GM23338 (cell line): ENCODE results near the gene MEIS3. TPM values are rescaled to one million over a fixed set of nuclear protein-coding genes. Genes with fewer than 3 reads are reported as not detected.

Source experiments
- ATAC-seq: fragments of 200-7000 bp; cut with Tn5 transposase; 3 replicates; pipeline ENCODE4 v1.9.1; 2020
- DNase-seq: peaks from one replicate; pipeline ENCODE4 v3.0.0-alpha.2; 2015; ENCODE audit warnings: low spot score
- H2AFZ ChIP-seq: fragments of 200-600 bp; sonication (generic); 2 replicates; pipeline ENCODE4 v1.8.0; 2016; ENCODE audit warnings: antibody characterized with exemption, mild to moderate bottlenecking, moderate library complexity
- H3F3A ChIP-seq: fragments of 200-600 bp; sonication (generic); replicated peaks from 2 replicates; pipeline ENCODE4 v1.8.0; 2017; ENCODE audit warnings: antibody characterized with exemption, mixed run types, low read depth
- H3K27ac ChIP-seq: fragments of 200-600 bp; sonication (generic); 2 replicates; pipeline ENCODE4 v1.6.1; 2016; ENCODE audit warnings: low read depth
- H3K27me3 ChIP-seq: fragments of 200-600 bp; sonication (generic); 2 replicates; pipeline ENCODE4 v1.8.0; 2016; ENCODE audit warnings: mild to moderate bottlenecking, mixed run types, moderate library complexity; ENCODE audit not compliant: insufficient read depth
- H3K36me3 ChIP-seq: fragments of 200-600 bp; sonication (generic); 2 replicates; pipeline ENCODE4 v1.8.0; 2016; ENCODE audit warnings: mild to moderate bottlenecking; ENCODE audit not compliant: insufficient read depth
- H3K4me1 ChIP-seq: fragments of 200-600 bp; sonication (generic); 2 replicates; pipeline ENCODE4 v1.8.0; 2016; ENCODE audit warnings: mild to moderate bottlenecking, moderate library complexity; ENCODE audit not compliant: insufficient read depth
- H3K4me2 ChIP-seq: fragments of 200-600 bp; sonication (generic); 2 replicates; pipeline ENCODE4 v1.7.1; 2017; ENCODE audit warnings: mixed run types
- H3K4me3 ChIP-seq: fragments of 200-600 bp; sonication (generic); 2 replicates; pipeline ENCODE4 v1.6.1; 2016; ENCODE audit warnings: mixed run types
- H3K79me2 ChIP-seq: fragments of 200-600 bp; sonication (generic); replicated peaks from 2 replicates; pipeline ENCODE4 v1.8.0; 2017; ENCODE audit warnings: mild to moderate bottlenecking; ENCODE audit not compliant: insufficient read depth
- H3K9me2 ChIP-seq: fragments of 200-600 bp; sonication (generic); 2 replicates; pipeline ENCODE4 v1.8.0; 2017; ENCODE audit not compliant: insufficient read depth
- H4K20me1 ChIP-seq: fragments of 200-600 bp; sonication (generic); replicated peaks from 2 replicates; pipeline ENCODE4 v1.8.0; 2017; ENCODE audit warnings: mild to moderate bottlenecking; ENCODE audit not compliant: insufficient read depth
- H3K27ac Mint-ChIP-seq: 2 replicates; pipeline ENCODE4 v1.8.0; 2020; ENCODE audit warnings: inconsistent platforms, mild to moderate bottlenecking, moderate library complexity, mixed read lengths
- H3K27me3 Mint-ChIP-seq: 3 replicates; pipeline ENCODE4 v1.8.0; 2022; ENCODE audit warnings: low read depth, mild to moderate bottlenecking, moderate library complexity, mixed read lengths, inconsistent platforms; ENCODE audit not compliant: insufficient read depth, poor library complexity
- H3K36me3 Mint-ChIP-seq: 3 replicates; pipeline ENCODE4 v1.8.0; 2021; ENCODE audit warnings: low read depth, mild to moderate bottlenecking, inconsistent platforms, moderate library complexity, mixed read lengths
- H3K4me1 Mint-ChIP-seq: 3 replicates; pipeline ENCODE4 v1.8.0; 2020; ENCODE audit warnings: mild to moderate bottlenecking, inconsistent platforms, mixed read lengths
- H3K4me3 Mint-ChIP-seq: 3 replicates; pipeline ENCODE4 v1.8.0; 2021; ENCODE audit warnings: moderate library complexity, mild to moderate bottlenecking, inconsistent platforms, mixed read lengths
- H3K9me3 Mint-ChIP-seq: 3 replicates; pipeline ENCODE4 v1.8.0; 2020; ENCODE audit warnings: moderate library complexity, mild to moderate bottlenecking, inconsistent platforms, mixed read lengths
- CREB1 ChIP-seq: fragments of 250-450 bp; sonication (Bioruptor Pico); IDR thresholded peaks from 2 replicates; pipeline ENCODE4 v1.5.0; 2020; ENCODE audit warnings: low read depth, mild to moderate bottlenecking, moderate library complexity
- EZH2 ChIP-seq: fragments of 200-600 bp; sonication (generic); IDR thresholded peaks from one replicate; pipeline ENCODE4 v1.8.0; 2017; ENCODE audit warnings: antibody characterized with exemption, mild to moderate bottlenecking, low read depth; ENCODE audit not compliant: unreplicated experiment
- JUNB ChIP-seq: IDR thresholded peaks from one replicate; pipeline ENCODE4 v1.6.1; 2016; ENCODE audit warnings: antibody characterized with exemption; ENCODE audit not compliant: unreplicated experiment
- REST ChIP-seq: IDR thresholded peaks from one replicate; pipeline ENCODE4 v1.6.1; 2018; ENCODE audit warnings: antibody characterized with exemption; ENCODE audit not compliant: unreplicated experiment
- ZNF331 ChIP-seq: fragments of 250-450 bp; sonication (Bioruptor Pico); IDR thresholded peaks from 2 replicates; pipeline ENCODE4 v1.5.0; 2020; ENCODE audit warnings: low read depth, mild to moderate bottlenecking, moderate library complexity
- polyA plus RNA-seq: library from polyadenylated mRNA; unstranded; fragments of >200 nt; fragmentation: Nextera tagmentation; extraction: Ambion mirVana; gene quantifications from 2 replicates; pipeline ENCODE4 v1.2.1, GENCODE V29; 2016
- total RNA-seq: library from RNA; depleted of rRNA; stranded (reverse); fragments of >200 nt; shearing (Covaris generic); gene quantifications from 2 replicates; pipeline ENCODE4 v1.2.3, GENCODE V29; 2014

The MEIS3 gene
- total and polyA plus RNA-seq, 2 experiments from 2014 or later: 20.6 to 33.7 TPM

GRCh38 chr19:47423203-47423882 is 4.0 kb upstream of the MEIS3 start:
- H3K27ac Mint-ChIP-seq: no peak overlapping the region
- peaks cover 65% of the 10 kb centered on the region for H3K27me3 Mint-ChIP-seq
- peak overlapping the region; percentile 67 for H3K4me3 Mint-ChIP-seq

GRCh38 chr19:47422417-47423163 is 3.3 kb upstream of the MEIS3 start:
- H3F3A ChIP-seq: peaks cover 20% of the 10 kb centered on the region
- Mint-ChIP-seq H3K27me3 (peaks cover 73% of the 10 kb centered on the region), H3K9me3 (peaks cover 5% of the 10 kb centered on the region), H3K4me3 (peak overlapping the region; percentile 67), H3K4me1 (peaks cover 44% of the 10 kb centered on the region), H3K36me3 (peaks cover 4% of the 10 kb centered on the region; the same call in 1 of the 3 replicates), H3K27ac (no peak overlapping the region)
- no peak overlapping the region for H3K27ac ChIP-seq
- peak overlapping the region; percentile 87 for H2AFZ ChIP-seq
- no peaks in the 10 kb centered on the region for H3K9me2 ChIP-seq
- DNase-seq (no peak), ATAC-seq (no peak)
- H4K20me1 ChIP-seq: no peaks in the 10 kb centered on the region
- 0 out of 2 replicates have a peak, but pooled peaks cover 4% of the 10 kb centered on the region for H3K79me2 ChIP-seq
- H3K4me2 ChIP-seq: peak overlapping the region; percentile 94
- peak overlapping the region; percentile 91 for H3K4me3 ChIP-seq
- H3K4me1 ChIP-seq: peaks cover 33% of the 10 kb centered on the region
- H3K27me3 ChIP-seq: peaks cover 84% of the 10 kb centered on the region
- no peaks in the 10 kb centered on the region for H3K36me3 ChIP-seq
- peak; percentile 15 for TF ChIP-seq EZH2
- TF ChIP-seq CREB1 (CRISPR knock-in tag): no peak

More at GRCh38 chr19:47423203-47423882, 4.0 kb upstream of the MEIS3 start:
- H3K9me3 Mint-ChIP-seq: peaks cover 5% of the 10 kb centered on the region
- H3K27me3 ChIP-seq: peaks cover 77% of the 10 kb centered on the region
- peaks cover 30% of the 10 kb centered on the region for H3K4me1 ChIP-seq
- no peak for ATAC-seq
- no peak for TF ChIP-seq JUNB
- peak; percentile 7 for TF ChIP-seq EZH2
- TF ChIP-seq ZNF331 (CRISPR knock-in tag): no peak
- no peaks in the 10 kb centered on the region for H3K79me2 ChIP-seq
- H3K9me2 ChIP-seq: no peaks in the 10 kb centered on the region
- H2AFZ ChIP-seq: no peak overlapping the region; the same call in 1 of the 2 replicates
- H4K20me1 ChIP-seq: no peaks in the 10 kb centered on the region
- peaks cover 37% of the 10 kb centered on the region for H3K4me1 Mint-ChIP-seq
- peak overlapping the region; percentile 94 for H3K4me2 ChIP-seq
- peaks cover 12% of the 10 kb centered on the region for H3F3A ChIP-seq
- no peak overlapping the region for H3K27ac ChIP-seq
- no peak for DNase-seq
- H3K4me3 ChIP-seq: no peak overlapping the region
- peaks cover 4% of the 10 kb centered on the region; the same call in 1 of the 3 replicates for H3K36me3 Mint-ChIP-seq
- H3K36me3 ChIP-seq: no peaks in the 10 kb centered on the region

- peak; percentile 69 for DNase-seq
Measured at GRCh38 chr19:47421844-47422395, 2.6 kb upstream of the MEIS3 start.

More at GRCh38 chr19:47421844-47422395, 2.6 kb upstream of the MEIS3 start:
- Histone ChIP-seq H3K4me2 (peak overlapping the region; percentile 94), H3K9me2 (no peaks in the 10 kb centered on the region), H4K20me1 (no peaks in the 10 kb centered on the region), H3K4me1 (peaks cover 39% of the 10 kb centered on the region), H2AFZ (peak overlapping the region; percentile 87), H3F3A (peaks cover 19% of the 10 kb centered on the region), H3K27ac (no peak overlapping the region), H3K79me2 (0 out of 2 replicates have a peak, but pooled peaks cover 7% of the 10 kb centered on the region), H3K27me3 (peaks cover 91% of the 10 kb centered on the region), H3K36me3 (no peaks in the 10 kb centered on the region), H3K4me3 (peak overlapping the region; percentile 91)
- peaks cover 49% of the 10 kb centered on the region for H3K4me1 Mint-ChIP-seq
- H3K27me3 Mint-ChIP-seq: peaks cover 80% of the 10 kb centered on the region
- no peak overlapping the region for H3K27ac Mint-ChIP-seq
- H3K36me3 Mint-ChIP-seq: peaks cover 4% of the 10 kb centered on the region; the same call in 1 of the 3 replicates
- TF ChIP-seq REST (no peak), EZH2 (peak; percentile 61)
- ATAC-seq: peak; percentile 3; the same call in 2 of the 3 replicates
- H3K4me3 Mint-ChIP-seq: peak overlapping the region; percentile 69
- peaks cover 5% of the 10 kb centered on the region for H3K9me3 Mint-ChIP-seq
